ENCODE measurements around the gene AIRE.

The AIRE gene

GRCh38 chr21:44332383-44332782 is 46.7 kb downstream of the AIRE start:
- Histone ChIP-seq H2AFZ (ENCODE audit: low read depth, low read length, severe bottlenecking) (no peak overlapping the region), H3K79me2 (ENCODE audit: insufficient read depth, low read length) (no peaks in the 10 kb centered on the region), H3K4me3 (ENCODE audit: insufficient read depth, low read length, poor library complexity, severe bottlenecking) (no peak overlapping the region), H3K36me3 (ENCODE audit: low read length) (no peaks in the 10 kb centered on the region), H3F3A (ENCODE audit: insufficient read depth) (no peaks in the 10 kb centered on the region; the same call in 1 of the 2 replicates), H3K4me2 (ENCODE audit: low read depth, low read length, poor library complexity, severe bottlenecking) (no peak overlapping the region), H3K27me3 (ENCODE audit: low read length) (no peaks in the 10 kb centered on the region), H3K9me3 (ENCODE audit: insufficient read depth, low read length) (no peaks in the 10 kb centered on the region), H4K20me1 (ENCODE audit: low read depth, low read length) (no peaks in the 10 kb centered on the region), H3K27ac (ENCODE audit: low read depth, low read length) (no peak overlapping the region), H3K9me2 (replicated peaks; ENCODE audit: insufficient read depth, low read length) (no peaks in the 10 kb centered on the region), H3K9ac (ENCODE audit: low read length) (no peak overlapping the region)
- no peak for TF ChIP-seq EZH2phosphoT487 (conservative IDR thresholded peaks at IDR 0.05; ENCODE audit: low read length)
- TF ChIP-seq CTCF (IDR thresholded peaks at IDR 0.05; ENCODE audit: insufficient read depth, low read length, poor library complexity, severe bottlenecking), result no peak

- Histone ChIP-seq H3K4me2 (ENCODE audit: low read depth, low read length, poor library complexity, severe bottlenecking) (no peak overlapping the region), H4K20me1 (ENCODE audit: low read depth, low read length) (no peaks in the 10 kb centered on the region), H3K79me2 (ENCODE audit: insufficient read depth, low read length) (no peaks in the 10 kb centered on the region), H2AFZ (ENCODE audit: low read depth, low read length, severe bottlenecking) (no peak overlapping the region), H3F3A (ENCODE audit: insufficient read depth) (peaks cover 6% of the 10 kb centered on the region), H3K9me3 (ENCODE audit: insufficient read depth, low read length) (no peaks in the 10 kb centered on the region), H3K36me3 (ENCODE audit: low read length) (no peaks in the 10 kb centered on the region), H3K27me3 (ENCODE audit: low read length) (no peaks in the 10 kb centered on the region), H3K9ac (ENCODE audit: low read length) (no peak overlapping the region), H3K4me3 (ENCODE audit: insufficient read depth, low read length, poor library complexity, severe bottlenecking) (no peak overlapping the region), H3K9me2 (replicated peaks; ENCODE audit: insufficient read depth, low read length) (no peaks in the 10 kb centered on the region), H3K27ac (ENCODE audit: low read depth, low read length) (no peak overlapping the region)
- TF ChIP-seq CTCF (IDR thresholded peaks at IDR 0.05; ENCODE audit: insufficient read depth, low read length, poor library complexity, severe bottlenecking), result no peak
- TF ChIP-seq EZH2phosphoT487 (conservative IDR thresholded peaks at IDR 0.05; ENCODE audit: low read length), result no peak
Measured at GRCh38 chr21:44332965-44333364, 47.3 kb downstream of the AIRE start.

- H4K20me1 ChIP-seq (ENCODE audit: low read depth, low read length), result no peaks in the 10 kb centered on the region
- no peaks in the 10 kb centered on the region for H3K9me2 ChIP-seq (replicated peaks; ENCODE audit: insufficient read depth, low read length)
- H3K9ac ChIP-seq (ENCODE audit: low read length), result no peak overlapping the region
- no peaks in the 10 kb centered on the region for H3K79me2 ChIP-seq (ENCODE audit: insufficient read depth, low read length)
- H3K4me2 ChIP-seq (ENCODE audit: low read depth, low read length, poor library complexity, severe bottlenecking), result no peak overlapping the region
- H3K27ac ChIP-seq (ENCODE audit: low read depth, low read length), result no peak overlapping the region
- H3K9me3 ChIP-seq (ENCODE audit: insufficient read depth, low read length), result no peaks in the 10 kb centered on the region
- no peak overlapping the region for H3K4me3 ChIP-seq (ENCODE audit: insufficient read depth, low read length, poor library complexity, severe bottlenecking)
- no peaks in the 10 kb centered on the region for H3K36me3 ChIP-seq (ENCODE audit: low read length)
- no peak for TF ChIP-seq EZH2phosphoT487 (conservative IDR thresholded peaks at IDR 0.05; ENCODE audit: low read length)
- TF ChIP-seq CTCF (IDR thresholded peaks at IDR 0.05; ENCODE audit: insufficient read depth, low read length, poor library complexity, severe bottlenecking), result no peak
- H2AFZ ChIP-seq (ENCODE audit: low read depth, low read length, severe bottlenecking), result no peak overlapping the region
- H3F3A ChIP-seq (ENCODE audit: insufficient read depth), result peaks cover 10% of the 10 kb centered on the region
- no peaks in the 10 kb centered on the region for H3K27me3 ChIP-seq (ENCODE audit: low read length)
Measured at GRCh38 chr21:44333509-44334328, 48.0 kb downstream of the AIRE start.

All from SU-DHL-6 (cell line).